H7 (cell line): ENCODE results near the gene WASF2. TPM values are rescaled to one million over a fixed set of nuclear protein-coding genes. Genes with fewer than 3 reads are reported as not detected.

Experiments used
- DNase-seq: peaks from one replicate; pipeline ENCODE4 v3.0.0; 2012
- H3K27me3 ChIP-seq: 2 replicates; pipeline ENCODE4 v1.6.0; 2011; ENCODE audit warnings: mild to moderate bottlenecking, low read length; ENCODE audit not compliant: control insufficient read depth, insufficient read depth
- H3K36me3 ChIP-seq: replicated peaks from 2 replicates; pipeline ENCODE4 v1.5.1; 2011; ENCODE audit warnings: low read length; ENCODE audit not compliant: control insufficient read depth, insufficient read depth
- H3K4me3 ChIP-seq: 2 replicates; pipeline ENCODE4 v1.5.1; 2011; ENCODE audit warnings: low read depth, mild to moderate bottlenecking, control low read depth, low read length, moderate library complexity; ENCODE audit not compliant: insufficient read depth
- total RNA-seq: library from RNA; depleted of rRNA; stranded (reverse); fragments of >200 nt; shearing (Covaris generic); gene quantifications from 2 replicates; pipeline ENCODE4 v1.2.3, GENCODE V29; 2014; rRNA removed

The WASF2 gene
- total RNA-seq, 1 experiment from 2014 or later = 34.3 TPM

DNA sequence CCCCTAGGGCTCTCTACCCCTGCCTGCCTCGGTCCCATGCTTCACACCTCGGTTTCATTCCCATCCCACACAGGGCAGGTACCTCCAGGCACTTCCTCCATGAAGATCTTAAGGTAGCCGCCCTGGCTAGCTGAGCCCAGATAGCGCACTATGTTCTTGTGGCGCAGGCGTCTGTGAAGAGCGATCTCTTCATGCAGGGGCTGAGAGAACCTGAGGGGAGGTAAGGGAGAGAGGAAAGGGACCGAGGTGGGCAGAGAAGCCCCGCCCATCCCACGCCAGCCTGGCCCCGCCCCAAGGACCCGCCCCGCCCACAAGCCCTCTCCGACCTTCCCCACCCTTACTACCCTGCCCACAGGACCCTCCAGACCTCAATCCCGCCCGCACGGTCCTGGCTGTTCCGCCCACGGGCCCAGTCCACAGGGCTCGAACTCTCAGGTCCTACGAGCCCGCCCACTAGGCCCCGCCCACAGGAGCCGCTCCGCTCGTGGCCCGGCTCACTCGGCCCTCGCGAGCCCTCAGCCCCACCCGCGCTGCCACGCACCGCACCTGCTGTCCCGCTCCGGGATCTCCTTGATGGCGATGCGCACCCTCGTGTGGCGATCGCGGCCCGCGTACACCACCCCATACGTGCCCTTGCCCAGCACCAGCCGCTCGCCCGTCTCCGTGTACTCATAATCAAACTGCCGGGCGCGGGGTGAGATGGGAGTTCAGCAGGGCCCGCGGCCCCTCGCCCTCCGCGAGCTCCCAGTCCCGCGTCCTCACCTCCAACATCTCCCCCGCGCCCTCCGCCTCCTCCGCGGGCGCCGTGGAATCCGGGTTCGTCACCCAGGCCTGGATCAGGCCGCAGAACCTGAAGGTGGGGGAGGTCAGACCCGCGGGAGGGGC, 129.6 kb downstream of the WASF2 start:
- H3K27me3 ChIP-seq = peaks cover 50% of the 10 kb centered on the region
- peak; percentile 96 for DNase-seq
- peak overlapping the region; percentile 94 for H3K4me3 ChIP-seq
- no peaks in the 10 kb centered on the region; the same call in 1 of the 2 replicates for H3K36me3 ChIP-seq

DNA sequence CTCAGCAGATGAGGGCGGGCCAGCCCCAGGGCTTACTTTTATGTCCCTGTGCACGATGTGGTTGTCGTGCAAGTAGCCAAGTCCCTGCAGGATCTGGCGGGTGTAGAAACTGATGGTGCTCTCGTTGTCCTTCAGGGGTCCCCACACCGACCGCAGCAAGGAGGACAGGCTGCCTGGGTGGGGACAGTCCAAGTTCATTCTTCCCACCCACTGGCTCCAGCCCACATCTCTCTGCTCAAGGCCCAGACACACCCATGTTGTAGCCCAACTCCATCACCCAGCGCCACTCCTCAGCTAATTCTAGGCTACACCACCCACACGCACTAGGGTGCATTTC, 130.2 kb downstream of the WASF2 start:
- no peak for DNase-seq
- H3K27me3 ChIP-seq = peaks cover 50% of the 10 kb centered on the region
- H3K4me3 ChIP-seq = peak overlapping the region; percentile 94; the same call in 1 of the 2 replicates
- H3K36me3 ChIP-seq = no peaks in the 10 kb centered on the region; the same call in 1 of the 2 replicates

DNA sequence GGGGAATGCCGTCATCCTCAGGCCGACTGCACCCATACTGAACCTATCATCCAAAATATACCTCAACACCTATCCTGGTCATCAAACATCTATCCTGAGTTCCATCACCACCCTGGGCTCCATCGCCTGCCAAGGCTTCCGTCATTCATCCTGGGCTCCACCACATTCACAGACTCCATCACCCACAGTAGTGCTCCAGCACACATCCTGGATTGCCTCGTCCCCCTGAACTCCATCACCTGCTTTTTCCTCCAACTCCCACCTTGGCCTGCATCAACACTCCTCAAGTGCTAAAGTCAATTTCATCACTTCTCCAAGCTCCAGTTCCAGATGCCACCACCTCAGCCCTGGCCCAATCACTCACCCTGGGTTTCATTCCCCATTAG, 131.0 kb downstream of the WASF2 start:
- peaks cover 50% of the 10 kb centered on the region for H3K27me3 ChIP-seq
- DNase-seq = no peak
- H3K36me3 ChIP-seq = no peaks in the 10 kb centered on the region; the same call in 1 of the 2 replicates
- H3K4me3 ChIP-seq = no peak overlapping the region

DNA sequence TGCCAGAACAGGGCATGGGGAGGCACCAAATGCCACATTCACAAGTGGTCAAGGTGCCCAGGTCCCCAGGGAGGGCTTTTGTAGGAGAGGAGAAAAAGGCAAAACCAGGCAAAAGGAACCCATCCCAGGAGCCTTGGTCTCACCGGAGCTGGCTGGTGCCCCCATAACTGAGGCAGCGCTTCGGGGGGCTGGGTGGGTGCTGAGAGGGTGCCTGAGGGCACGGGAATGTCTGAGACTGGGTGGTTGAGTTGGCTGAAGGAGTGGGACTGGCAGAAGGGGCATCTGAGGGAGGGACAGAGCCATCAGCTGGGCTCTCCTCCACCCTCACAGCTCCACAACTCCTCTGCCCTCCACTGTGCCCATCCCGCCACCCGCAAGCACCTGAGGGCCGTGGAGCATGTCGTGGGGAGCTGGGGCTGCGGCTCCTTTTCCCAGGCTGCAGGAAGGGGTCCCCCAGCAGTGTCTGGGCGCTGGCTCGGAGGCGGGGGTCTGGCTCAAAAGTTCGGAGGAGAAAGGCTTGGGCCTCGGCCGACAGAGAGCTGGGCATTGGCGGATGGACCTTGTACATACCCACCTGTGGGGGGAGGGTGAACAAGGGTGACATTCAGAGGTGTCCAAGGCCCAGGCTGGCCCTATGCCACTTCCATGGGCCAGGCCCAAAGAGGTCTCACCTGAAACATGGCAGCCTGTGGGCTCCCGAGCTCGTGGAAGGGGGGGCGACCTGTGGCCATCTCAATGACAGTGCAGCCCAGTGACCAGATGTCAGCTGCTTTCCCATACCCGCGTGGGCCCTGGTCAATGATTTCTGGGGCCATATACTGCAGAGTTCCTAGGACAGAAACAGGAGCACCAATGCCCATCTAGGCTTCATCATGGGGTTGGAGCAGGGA, 131.7 kb downstream of the WASF2 start:
- H3K27me3 ChIP-seq = peaks cover 50% of the 10 kb centered on the region

DNA sequence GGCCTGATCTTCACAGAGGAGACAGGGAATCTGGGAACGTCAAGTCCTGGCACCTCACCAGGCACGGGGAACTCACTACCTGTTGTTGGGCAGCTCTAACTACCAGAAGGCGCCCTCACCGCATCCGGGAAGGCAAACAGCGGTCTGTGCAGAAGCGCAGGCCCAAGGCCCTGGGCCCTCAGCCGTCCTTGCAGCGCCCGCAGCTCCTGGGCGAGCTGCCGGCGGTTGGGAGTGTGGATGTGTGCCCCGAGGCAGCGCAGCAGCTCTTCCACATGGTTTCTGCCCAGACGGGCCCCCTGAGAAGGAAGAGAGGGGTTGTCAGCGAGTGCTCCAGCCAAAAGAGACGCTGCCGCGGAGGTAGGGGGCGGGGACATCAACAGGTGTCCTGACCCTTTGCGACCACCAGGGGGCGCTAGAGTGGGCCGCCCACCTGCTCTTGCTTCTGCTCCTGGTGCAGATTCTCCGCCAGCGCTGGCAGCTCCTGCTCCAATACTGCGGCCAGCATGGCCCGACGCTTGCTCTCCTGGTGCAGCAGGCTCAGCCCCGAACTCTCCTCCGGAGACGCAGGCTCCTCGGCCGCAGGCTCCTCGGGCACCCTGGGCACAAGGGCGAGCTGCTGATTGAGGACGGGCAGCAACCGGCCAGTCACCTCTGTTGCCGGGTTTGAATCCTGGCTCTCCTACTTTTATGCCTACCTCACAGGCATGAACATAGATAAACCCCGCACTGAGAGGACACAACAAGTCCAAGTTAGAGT, 132.5 kb downstream of the WASF2 start:
- H3K27me3 ChIP-seq = peaks cover 49% of the 10 kb centered on the region
- no peak overlapping the region for H3K4me3 ChIP-seq
- H3K36me3 ChIP-seq = no peaks in the 10 kb centered on the region; the same call in 1 of the 2 replicates
- peak; percentile 99 for DNase-seq

More for the DNA sequence above, 131.7 kb downstream of the WASF2 start:
- DNase-seq = peak; percentile 54
- H3K36me3 ChIP-seq = no peaks in the 10 kb centered on the region; the same call in 1 of the 2 replicates
- no peak overlapping the region for H3K4me3 ChIP-seq

DNA sequence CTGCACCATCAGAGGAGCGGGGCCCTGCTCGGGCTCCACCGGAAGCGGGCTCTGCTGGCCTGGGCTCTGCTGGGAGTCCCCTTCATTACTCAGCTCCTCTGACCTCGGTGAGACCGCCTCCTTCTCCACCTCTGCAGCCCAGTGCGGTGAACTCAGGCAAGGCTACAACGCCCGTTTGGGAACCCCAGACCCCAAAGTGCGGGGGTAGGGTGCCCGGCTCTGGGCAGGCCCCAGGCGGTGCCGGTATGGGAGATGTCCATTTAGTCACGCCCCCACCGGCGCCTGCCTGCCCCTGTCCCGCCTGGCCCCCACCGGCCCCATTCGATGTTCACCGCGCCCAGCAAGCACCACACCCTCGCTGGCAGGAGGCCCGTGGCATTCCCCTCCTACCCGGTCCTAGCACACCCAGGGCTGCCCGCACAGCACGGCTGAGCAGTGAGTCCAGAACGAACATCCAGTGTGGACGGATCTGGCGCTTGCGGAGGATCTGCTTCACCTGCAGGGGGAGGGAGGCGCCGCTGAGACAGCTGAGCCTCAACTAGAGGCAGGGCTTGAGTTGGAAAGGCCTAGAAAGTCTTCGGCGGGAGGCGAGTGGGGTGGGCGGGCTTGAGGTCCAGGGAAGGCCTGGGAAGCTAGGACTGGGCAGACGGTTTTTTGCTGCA, 133.2 kb downstream of the WASF2 start:
- no peaks in the 10 kb centered on the region; the same call in 1 of the 2 replicates for H3K36me3 ChIP-seq
- no peak overlapping the region for H3K4me3 ChIP-seq
- H3K27me3 ChIP-seq = peaks cover 42% of the 10 kb centered on the region
- DNase-seq = peak; percentile 71

DNA sequence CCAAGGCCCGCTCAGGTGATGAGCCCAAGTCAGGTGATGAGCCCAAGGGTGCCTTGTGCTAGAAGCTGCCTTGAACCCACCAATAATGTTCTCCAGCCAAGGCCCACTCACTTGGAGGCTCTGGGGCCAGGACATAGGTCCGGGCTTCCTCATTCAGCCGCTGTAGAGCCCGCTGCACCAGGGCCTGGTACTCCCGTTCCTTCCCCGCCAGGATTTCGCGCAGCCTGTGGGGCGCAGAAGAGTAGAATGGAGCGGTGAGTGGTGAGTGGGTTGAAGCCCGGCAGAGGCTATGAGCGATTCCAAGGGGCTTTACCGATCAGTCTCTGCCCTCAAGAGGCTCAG, 133.7 kb downstream of the WASF2 start:
- no peaks in the 10 kb centered on the region; the same call in 1 of the 2 replicates for H3K36me3 ChIP-seq
- H3K27me3 ChIP-seq = peaks cover 37% of the 10 kb centered on the region
- no peak for DNase-seq
- no peak overlapping the region for H3K4me3 ChIP-seq

DNA sequence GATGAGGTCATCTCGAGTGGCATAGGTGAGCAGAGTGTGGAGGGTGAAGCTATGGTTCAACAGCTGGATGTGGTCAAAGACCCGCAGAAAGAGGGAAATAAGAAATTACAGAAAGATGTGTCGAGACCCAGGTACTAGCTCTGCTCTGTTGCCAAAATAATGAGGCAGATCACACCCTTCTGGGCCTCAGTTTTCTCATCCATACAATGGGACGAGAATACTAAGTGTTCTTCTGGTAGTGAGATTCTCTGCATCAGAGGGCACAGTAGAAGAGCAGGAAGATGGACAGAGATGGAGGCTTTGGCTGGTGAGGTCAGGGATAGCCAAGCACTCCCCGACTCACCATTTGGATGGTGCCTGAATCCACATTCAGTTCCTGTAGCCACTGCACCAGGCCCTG, 134.3 kb downstream of the WASF2 start:
- Histone ChIP-seq H3K4me3 (no peak overlapping the region), H3K36me3 (no peaks in the 10 kb centered on the region; the same call in 1 of the 2 replicates), H3K27me3 (peaks cover 34% of the 10 kb centered on the region)
- DNase-seq = no peak

Other genes with a start within 250 kb of the WASF2 start
- gene TMEM222, start 168.0 kb downstream of the WASF2 start, total RNA-seq = 41.0 and 53.4 TPM in 2 replicates
- gene SYTL1, start 148.1 kb downstream of the WASF2 start, total RNA-seq = 5.6 and 6.4 TPM in 2 replicates
- gene MAP3K6, start 123.2 kb downstream of the WASF2 start, total RNA-seq = 10.7 and 14.6 TPM in 2 replicates
- gene FCN3, start 115.3 kb downstream of the WASF2 start, total RNA-seq = 0.14 TPM in 1 of 2 replicates, not detected in the other
- 1.7 and 3.8 TPM in 2 replicates for gene CD164L2, start 106.8 kb downstream of the WASF2 start, total RNA-seq
- 5.8 and 8.5 TPM in 2 replicates for gene GPR3, start 97.5 kb downstream of the WASF2 start, total RNA-seq
- 8.8 and 11.2 TPM in 2 replicates for gene AHDC1, start 114.0 kb upstream of the WASF2 start, total RNA-seq
- 0.07 and 0.30 TPM in 2 replicates for gene FGR, start 145.0 kb upstream of the WASF2 start, total RNA-seq
- gene IFI6, start 182.0 kb upstream of the WASF2 start, total RNA-seq = 3.3 and 5.8 TPM in 2 replicates
- 14.7 and 27.1 TPM in 2 replicates for gene FAM76A, start 235.8 kb upstream of the WASF2 start, total RNA-seq